ENCODE results near the gene TCFL5.

TCFL5 gene

DNA sequence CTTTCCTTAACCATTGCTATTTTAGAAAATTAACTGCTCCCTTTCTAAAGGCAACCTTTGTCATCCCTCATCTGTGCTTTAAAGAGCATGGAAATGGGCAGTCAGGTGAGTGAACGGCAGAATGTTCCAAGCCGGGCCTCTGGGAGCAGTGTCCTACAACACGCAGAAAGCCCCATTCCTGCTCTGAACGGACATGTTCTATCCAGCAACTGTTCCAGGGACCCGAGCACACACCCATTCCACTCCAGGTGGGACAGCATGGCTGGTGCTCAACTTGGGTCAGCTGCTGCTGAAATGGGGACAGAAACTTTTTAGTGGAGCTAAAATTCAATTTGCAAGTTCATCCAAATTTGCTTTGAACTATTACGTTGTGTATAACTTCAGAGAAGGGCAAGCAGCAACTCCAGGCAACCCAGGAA is 38.0 kb upstream of the TCFL5 start:
- peaks cover 17% of the 10 kb centered on the region; the same call in 1 of the 2 replicates for H3F3A ChIP-seq (ENCODE audit: insufficient read depth, low read length)
- peak overlapping the region; percentile 19; the same call in 1 of the 2 replicates for H3K9ac ChIP-seq (ENCODE audit: low read length)
- H3K79me2 ChIP-seq (ENCODE audit: low read length) = 0 out of 2 replicates have a peak, but pooled peaks cover 4% of the 10 kb centered on the region
- no peak overlapping the region for H3K4me3 ChIP-seq (ENCODE audit: low read length)
- no peak overlapping the region for H2AFZ ChIP-seq (ENCODE audit: low read length)
- H3K36me3 ChIP-seq (replicated peaks; ENCODE audit: insufficient read depth, low read length) = peaks cover 11% of the 10 kb centered on the region; the same call in 1 of the 2 replicates
- no peaks in the 10 kb centered on the region for H4K20me1 ChIP-seq (ENCODE audit: insufficient read depth, low read length)
- peak overlapping the region; percentile 54; the same call in 1 of the 2 replicates for H3K27ac ChIP-seq (ENCODE audit: low read length)
- H3K4me2 ChIP-seq (ENCODE audit: low read depth, low read length) = peak overlapping the region; percentile 24; the same call in 1 of the 2 replicates
- H3K9me3 ChIP-seq (replicated peaks; ENCODE audit: insufficient read depth, low read length) = no peaks in the 10 kb centered on the region
- TF ChIP-seq EZH2phosphoT487 (IDR thresholded peaks at IDR 0.05; ENCODE audit: low read length) = no peak
- no peak for TF ChIP-seq EZH2 (optimal IDR thresholded peaks at IDR 0.05; ENCODE audit: low read depth, low read length)
- TF ChIP-seq CTCF (IDR thresholded peaks at IDR 0.05; ENCODE audit: low read length) = no peak
- no peaks in the 10 kb centered on the region for H3K9me2 ChIP-seq (replicated peaks; ENCODE audit: insufficient read depth, low read length)
- no peaks in the 10 kb centered on the region for H3K27me3 ChIP-seq (replicated peaks; ENCODE audit: insufficient read depth, low read length)
- DNase-seq = no peak
- H3K4me1 ChIP-seq (ENCODE audit: low read length) = peaks cover 10% of the 10 kb centered on the region

GRCh38 chr20:62898970-62899632 is 37.5 kb upstream of the TCFL5 start:
- H3K9me3 ChIP-seq (replicated peaks; ENCODE audit: insufficient read depth, low read length) = no peaks in the 10 kb centered on the region
- H3K27ac ChIP-seq (ENCODE audit: low read length) = peak overlapping the region; percentile 54; the same call in 1 of the 2 replicates
- peaks cover 15% of the 10 kb centered on the region for H3K36me3 ChIP-seq (replicated peaks; ENCODE audit: insufficient read depth, low read length)
- H3K4me2 ChIP-seq (ENCODE audit: low read depth, low read length) = peak overlapping the region; percentile 20; the same call in 1 of the 2 replicates
- no peaks in the 10 kb centered on the region for H4K20me1 ChIP-seq (ENCODE audit: insufficient read depth, low read length)
- H3K27me3 ChIP-seq (replicated peaks; ENCODE audit: insufficient read depth, low read length) = no peaks in the 10 kb centered on the region
- H3K9me2 ChIP-seq (replicated peaks; ENCODE audit: insufficient read depth, low read length) = no peaks in the 10 kb centered on the region
- peaks cover 17% of the 10 kb centered on the region; the same call in 1 of the 2 replicates for H3F3A ChIP-seq (ENCODE audit: insufficient read depth, low read length)
- H3K9ac ChIP-seq (ENCODE audit: low read length) = peak overlapping the region; percentile 19; the same call in 1 of the 2 replicates
- no peak overlapping the region for H2AFZ ChIP-seq (ENCODE audit: low read length)
- no peak overlapping the region for H3K4me3 ChIP-seq (ENCODE audit: low read length)
- peaks cover 10% of the 10 kb centered on the region for H3K4me1 ChIP-seq (ENCODE audit: low read length)
- 0 out of 2 replicates have a peak, but pooled peaks cover 4% of the 10 kb centered on the region for H3K79me2 ChIP-seq (ENCODE audit: low read length)
- TF ChIP-seq CTCF (IDR thresholded peaks at IDR 0.05; ENCODE audit: low read length) = no peak
- no peak for TF ChIP-seq EZH2 (optimal IDR thresholded peaks at IDR 0.05; ENCODE audit: low read depth, low read length)
- no peak for TF ChIP-seq EZH2phosphoT487 (IDR thresholded peaks at IDR 0.05; ENCODE audit: low read length)
- peak; percentile 42 for DNase-seq

DNA sequence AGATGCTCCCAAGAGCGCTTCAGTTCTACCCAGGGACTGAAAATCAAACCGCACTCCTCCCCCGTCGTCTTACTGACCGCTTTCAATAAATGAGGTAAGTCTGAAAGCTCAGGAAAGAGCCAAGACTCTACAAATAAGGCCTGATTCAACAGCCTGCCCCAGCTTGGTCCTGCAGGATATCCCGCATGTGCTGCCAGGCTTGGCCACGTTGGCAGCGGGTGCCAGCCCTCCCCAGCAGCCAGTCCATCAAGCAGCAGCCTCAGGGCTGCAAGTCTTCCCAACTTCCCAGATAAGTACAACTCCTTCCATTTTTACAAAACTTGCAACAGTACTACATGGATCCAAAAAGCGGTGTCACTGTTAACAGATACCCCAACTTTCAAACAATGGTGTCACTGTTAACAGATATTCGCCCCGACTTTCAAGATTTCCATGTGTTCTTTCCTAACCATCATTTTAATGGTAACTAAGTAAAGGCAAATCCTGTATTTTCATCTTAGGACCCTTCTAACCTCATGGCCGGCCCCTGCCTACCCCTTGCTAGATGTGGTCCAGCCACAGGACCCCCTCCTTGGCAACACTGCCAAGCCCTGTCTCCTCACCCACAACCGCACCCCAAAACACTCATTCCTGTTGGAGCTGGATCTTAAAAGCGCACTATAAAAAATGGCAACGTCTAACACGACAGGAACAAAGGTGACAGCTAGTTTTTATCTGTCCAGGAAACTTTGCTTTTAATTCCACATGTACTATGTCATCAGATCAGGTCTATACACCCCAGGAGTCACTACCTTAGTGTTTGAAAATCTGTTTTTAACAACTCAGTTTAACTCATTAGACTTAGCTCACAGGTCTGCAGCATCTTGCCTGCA is 36.7 kb upstream of the TCFL5 start:
- Histone ChIP-seq H2AFZ (ENCODE audit: low read length) (no peak overlapping the region), H3K9me2 (replicated peaks; ENCODE audit: insufficient read depth, low read length) (no peaks in the 10 kb centered on the region), H3K9ac (ENCODE audit: low read length) (no peak overlapping the region), H3K4me3 (ENCODE audit: low read length) (no peak overlapping the region), H3K27me3 (replicated peaks; ENCODE audit: insufficient read depth, low read length) (no peaks in the 10 kb centered on the region), H3F3A (ENCODE audit: insufficient read depth, low read length) (peaks cover 17% of the 10 kb centered on the region; the same call in 1 of the 2 replicates), H3K27ac (ENCODE audit: low read length) (peak overlapping the region; percentile 54; the same call in 1 of the 2 replicates), H3K4me1 (ENCODE audit: low read length) (peaks cover 10% of the 10 kb centered on the region), H3K4me2 (ENCODE audit: low read depth, low read length) (no peak overlapping the region), H3K79me2 (ENCODE audit: low read length) (no peaks in the 10 kb centered on the region), H3K36me3 (replicated peaks; ENCODE audit: insufficient read depth, low read length) (peaks cover 12% of the 10 kb centered on the region), H3K9me3 (replicated peaks; ENCODE audit: insufficient read depth, low read length) (no peaks in the 10 kb centered on the region), H4K20me1 (ENCODE audit: insufficient read depth, low read length) (no peaks in the 10 kb centered on the region)
- no peak for DNase-seq
- TF ChIP-seq EZH2 (optimal IDR thresholded peaks at IDR 0.05; ENCODE audit: low read depth, low read length) = no peak
- TF ChIP-seq CTCF (IDR thresholded peaks at IDR 0.05; ENCODE audit: low read length) = no peak
- TF ChIP-seq EZH2phosphoT487 (IDR thresholded peaks at IDR 0.05; ENCODE audit: low read length) = no peak
